Endothelial cell of umbilical vein (primary cell): ENCODE results near the gene LINC01488. TPM values are rescaled to one million over a fixed set of nuclear protein-coding genes. Genes with fewer than 3 reads are reported as not detected.

Source experiments
- BruUV-seq: library from RNA; stranded (reverse); fragments of 400-500 nt; replicated peaks from 2 replicates; lab custom pipeline; 2021; lab: Mats Ljungman, UMichigan
- CTCF ChIA-PET: fragments of 300-600, 350-600 bp; sonication (Branson Sonifier 250); formaldehyde crosslinking; loops from one replicate; lab custom pipeline; 2021; ENCODE audit warnings: antibody characterized with exemption, inconsistent platforms; lab: Charles Lee
- POLR2A ChIA-PET: fragments of 300-600, 350-600 bp; sonication (Branson Sonifier 250); formaldehyde crosslinking; loops from one replicate; lab custom pipeline; 2021; ENCODE audit warnings: antibody characterized with exemption, inconsistent platforms; lab: Charles Lee
- DNase-seq: peaks from one replicate; pipeline ENCODE4 v3.0.0-alpha.2; 2011; ENCODE audit warnings: low read depth, low spot score
- FAIRE-seq: peaks from 2 replicates; lab custom pipeline; 2011; peaks lifted over from hg19 to GRCh38; lab: Jason Lieb, UNC
- H2AFZ ChIP-seq: 2 replicates; pipeline ENCODE4 v1.6.0; 2012; ENCODE audit warnings: low read depth, low read length, control low read depth, inconsistent platforms
- H3K27ac ChIP-seq: 2 replicates; pipeline ENCODE4 v1.5.1; 2011; ENCODE audit warnings: low read depth, mild to moderate bottlenecking, control low read depth, low read length, moderate library complexity; ENCODE audit not compliant: insufficient read depth
- H3K27me3 ChIP-seq, 2 experiments: 2 replicates each; pipeline versions ENCODE4 v1.6.0 to v1.6.1; 2011; ENCODE audit warnings: low read length in 2 of 2, mixed read lengths in 1 of 2; ENCODE audit not compliant: control insufficient read depth in 2 of 2, insufficient read depth in 2 of 2
- H3K36me3 ChIP-seq, 2 experiments: 2 replicates in 1 of 2; 3 replicates in 1 of 2; pipeline ENCODE4 v1.5.1; 2011; ENCODE audit warnings: low read length in 2 of 2, mild to moderate bottlenecking in 1 of 2, moderate library complexity in 1 of 2; ENCODE audit not compliant: control insufficient read depth in 2 of 2, insufficient read depth in 2 of 2; ENCODE audit errors: extremely low read depth in 1 of 2
- H3K4me1 ChIP-seq: 3 replicates; pipeline ENCODE4 v1.5.1; 2011; ENCODE audit warnings: mild to moderate bottlenecking, low read length; ENCODE audit not compliant: control insufficient read depth, insufficient read depth; ENCODE audit errors: extremely low read depth
- H3K4me2 ChIP-seq: 2 replicates; pipeline ENCODE4 v1.6.1; 2011; ENCODE audit warnings: low read length, control low read depth, mixed read lengths; ENCODE audit not compliant: insufficient read depth
- H3K4me3 ChIP-seq, 3 experiments: fragments of 200-600 bp in 1 of 3; sonication (generic), shearing (Covaris generic) in 1 of 3; replicated peaks in 1 of 3; 2 replicates each; pipeline ENCODE4 v1.5.1; 2011 to 2016; ENCODE audit warnings: control low read depth in 3 of 3, low read length in 3 of 3, mild to moderate bottlenecking in 2 of 3, inconsistent platforms in 1 of 3, low read depth in 1 of 3, moderate library complexity in 1 of 3; ENCODE audit not compliant: insufficient read depth in 1 of 3
- H3K79me2 ChIP-seq: 2 replicates; pipeline ENCODE4 v1.6.0; 2012; ENCODE audit warnings: low read length, inconsistent platforms; ENCODE audit not compliant: control insufficient read depth, insufficient read depth
- H3K9ac ChIP-seq: replicated peaks from 2 replicates; pipeline ENCODE3; 2011; ENCODE audit warnings: low read length, control low read depth; ENCODE audit not compliant: insufficient read depth; ENCODE audit errors: extremely low read depth
- H3K9me1 ChIP-seq: replicated peaks from 3 replicates; pipeline ENCODE4 v1.6.0; 2011; ENCODE audit warnings: mild to moderate bottlenecking, low read length; ENCODE audit not compliant: control insufficient read depth, insufficient read depth; ENCODE audit errors: extremely low read depth
- H3K9me3 ChIP-seq: replicated peaks from 2 replicates; pipeline ENCODE4 v1.5.1; 2012; ENCODE audit warnings: low read length, inconsistent platforms; ENCODE audit not compliant: control insufficient read depth, insufficient read depth
- H4K20me1 ChIP-seq: replicated peaks from 2 replicates; pipeline ENCODE3; 2011; ENCODE audit warnings: mild to moderate bottlenecking, low read length; ENCODE audit not compliant: control insufficient read depth, insufficient read depth; ENCODE audit errors: extremely low read depth
- EZH2 ChIP-seq: IDR thresholded peaks from 2 replicates; pipeline ENCODE4 v1.6.1; 2012; ENCODE audit warnings: borderline replicate concordance, low read depth, mild to moderate bottlenecking, moderate library complexity, low read length, inconsistent platforms; ENCODE audit not compliant: severe bottlenecking
- FOS ChIP-seq: IDR thresholded peaks from 2 replicates; pipeline ENCODE4 v1.6.1; 2011; ENCODE audit warnings: mild to moderate bottlenecking, low read length, moderate library complexity, borderline replicate concordance; ENCODE audit not compliant: insufficient read depth
- GATA2 ChIP-seq: IDR thresholded peaks from 2 replicates; pipeline ENCODE4 v1.7.0; 2011; ENCODE audit warnings: low read depth, mild to moderate bottlenecking, moderate library complexity, mixed read lengths, low read length; ENCODE audit not compliant: insufficient read length, insufficient read depth
- JUN ChIP-seq: IDR thresholded peaks from 2 replicates; pipeline ENCODE4 v1.6.1; 2011; ENCODE audit warnings: borderline replicate concordance, low read depth; ENCODE audit not compliant: insufficient read length, insufficient read depth
- MYC ChIP-seq: IDR thresholded peaks from one replicate; pipeline ENCODE4 v1.6.1; 2011; ENCODE audit warnings: mild to moderate bottlenecking, low read depth, low read length
- POLR2A ChIP-seq: IDR thresholded peaks from 2 replicates; pipeline ENCODE4 v1.6.1; 2012; ENCODE audit warnings: low read depth, mild to moderate bottlenecking, control low read depth, low read length
- POLR2AphosphoS5 ChIP-seq: IDR thresholded peaks from 2 replicates; pipeline ENCODE4 v1.6.1; 2012; ENCODE audit warnings: low read depth, mild to moderate bottlenecking, control low read depth, low read length, moderate library complexity; ENCODE audit not compliant: insufficient read depth
- dilution Hi-C: fragments of 300-500 bp; cut with MboI; formaldehyde crosslinking; loops from one replicate; pipeline ENCODE4 v1.15.0; 2019; ENCODE audit warnings: low sequenced_read_pairs; ENCODE audit not compliant: extremely low pct_ligation_motif_present
- intact Hi-C: fragments of 100-400 bp; cut with micrococcal nuclease; formaldehyde crosslinking; loops from one replicate; pipeline ENCODE4 v1.10.0; 2022
- polyA plus RNA-seq, 4 experiments: library from polyadenylated mRNA; depleted of rRNA in 3 of 4; stranded (reverse) in 3 of 4; unstranded in 1 of 4; fragments of >200 nt; gene quantifications; 2 replicates each; pipeline versions ENCODE4 v1.2.1 to v1.2.3, GENCODE V29; 2011 to 2012; ENCODE audit warnings: missing spikeins in 1 of 4
- total RNA-seq: library from RNA; stranded (reverse); gene quantifications from 2 replicates; pipeline ENCODE4 v1.2.3, GENCODE V29; 2021
- TF ChIP-seq, protein P1 (sequence below): IDR thresholded peaks from 2 replicates; pipeline ENCODE4 v1.6.1; 2011; ENCODE audit not compliant: insufficient read depth, insufficient read length
- TF ChIP-seq, protein P2 (sequence below), 2 donors: IDR thresholded peaks; 1 replicate in 1 of 2; 2 replicates in 1 of 2; pipeline ENCODE4 v1.5.1; 2011; ENCODE audit warnings: low read length in 2 of 2, mild to moderate bottlenecking in 2 of 2, moderate library complexity in 2 of 2, control low read depth in 1 of 2, inconsistent platforms in 1 of 2, low read depth in 1 of 2; ENCODE audit not compliant: insufficient read depth in 1 of 2; ENCODE audit errors: extremely low read depth in 1 of 2

Gene LINC01488
- total and polyA plus RNA-seq, 2 donors (not counting 3 experiments of a cell fraction or from before 2014, with no cell fraction given) = not detected

DNA sequence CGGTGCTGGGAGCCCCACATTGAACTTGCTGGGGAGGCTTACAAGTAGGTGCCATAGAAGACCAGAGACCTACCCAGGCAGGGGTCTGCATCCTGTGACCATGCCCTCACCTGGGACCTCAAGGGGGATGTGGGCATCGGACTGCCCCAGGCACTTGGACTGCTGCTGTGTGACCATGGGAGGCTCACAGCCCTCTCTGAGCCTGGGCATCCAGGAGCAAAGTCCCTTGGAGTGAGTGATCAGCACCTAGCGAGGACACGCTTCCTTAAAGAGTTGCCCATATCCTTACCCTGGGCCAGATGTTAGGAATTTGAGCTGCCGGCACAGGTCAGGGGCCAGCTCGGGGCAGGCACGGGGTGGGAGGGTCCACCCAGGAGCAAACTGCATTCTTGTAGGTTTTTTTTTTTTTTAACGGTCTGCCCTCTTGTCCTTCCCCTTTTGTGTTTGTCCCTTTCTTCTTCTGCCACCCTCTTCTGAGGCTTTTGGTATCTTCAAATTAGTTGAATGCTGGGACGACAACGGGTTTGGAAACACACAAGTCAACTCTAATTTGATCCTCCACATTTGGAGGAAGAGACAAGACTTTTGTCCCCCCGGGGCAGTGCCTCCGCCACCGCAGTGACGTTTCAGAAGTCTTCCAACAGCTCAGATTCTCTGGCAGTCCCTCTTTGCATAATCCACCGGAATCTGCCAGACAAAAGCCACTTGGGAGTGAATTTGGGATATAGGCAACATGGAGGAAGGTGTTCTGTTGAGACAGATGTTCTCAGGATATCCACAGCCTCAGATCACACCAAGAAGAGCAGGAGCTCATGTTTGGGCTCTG is 46.1 kb upstream of the LINC01488 start:
- dilution Hi-C loops (no loop called here), intact Hi-C loops (no loop called here)
- BruUV-seq = no TSS peak
- DNase-seq = no peak
- POLR2A ChIA-PET = interaction anchor here (0.6 kb wide), 1 partner anchor 181 kb away, joined by 3 read pairs; no protein-coding TSS in a partner anchor
- Histone ChIP-seq H3K36me3 (no peaks in the 10 kb centered on the region), H3K79me2 (no peaks in the 10 kb centered on the region), H3K27me3 (no peaks in the 10 kb centered on the region), H3K4me3 (no peak overlapping the region), H2AFZ (no peak overlapping the region), H3K9me3 (no peaks in the 10 kb centered on the region), H3K27ac (no peak overlapping the region), H3K9me1 (no peaks in the 10 kb centered on the region), H4K20me1 (no peaks in the 10 kb centered on the region), H3K9ac (no peak overlapping the region), H3K4me1 (no peaks in the 10 kb centered on the region), H3K4me2 (no peak overlapping the region)
- FAIRE-seq = no peak
- CTCF ChIA-PET = interaction anchor here (1.2 kb wide), 1 partner anchor 12 kb away, joined by 3 read pairs; no protein-coding TSS in a partner anchor
- TF ChIP-seq GATA2 (no peak), FOS (no peak), POLR2A (no peak), EZH2 (no peak), JUN (no peak), MYC (no peak), POLR2AphosphoS5 (no peak)
- TF ChIP-seq, protein P1, sequence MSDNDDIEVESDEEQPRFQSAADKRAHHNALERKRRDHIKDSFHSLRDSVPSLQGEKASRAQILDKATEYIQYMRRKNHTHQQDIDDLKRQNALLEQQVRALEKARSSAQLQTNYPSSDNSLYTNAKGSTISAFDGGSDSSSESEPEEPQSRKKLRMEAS = no peak
- TF ChIP-seq, protein P2, sequence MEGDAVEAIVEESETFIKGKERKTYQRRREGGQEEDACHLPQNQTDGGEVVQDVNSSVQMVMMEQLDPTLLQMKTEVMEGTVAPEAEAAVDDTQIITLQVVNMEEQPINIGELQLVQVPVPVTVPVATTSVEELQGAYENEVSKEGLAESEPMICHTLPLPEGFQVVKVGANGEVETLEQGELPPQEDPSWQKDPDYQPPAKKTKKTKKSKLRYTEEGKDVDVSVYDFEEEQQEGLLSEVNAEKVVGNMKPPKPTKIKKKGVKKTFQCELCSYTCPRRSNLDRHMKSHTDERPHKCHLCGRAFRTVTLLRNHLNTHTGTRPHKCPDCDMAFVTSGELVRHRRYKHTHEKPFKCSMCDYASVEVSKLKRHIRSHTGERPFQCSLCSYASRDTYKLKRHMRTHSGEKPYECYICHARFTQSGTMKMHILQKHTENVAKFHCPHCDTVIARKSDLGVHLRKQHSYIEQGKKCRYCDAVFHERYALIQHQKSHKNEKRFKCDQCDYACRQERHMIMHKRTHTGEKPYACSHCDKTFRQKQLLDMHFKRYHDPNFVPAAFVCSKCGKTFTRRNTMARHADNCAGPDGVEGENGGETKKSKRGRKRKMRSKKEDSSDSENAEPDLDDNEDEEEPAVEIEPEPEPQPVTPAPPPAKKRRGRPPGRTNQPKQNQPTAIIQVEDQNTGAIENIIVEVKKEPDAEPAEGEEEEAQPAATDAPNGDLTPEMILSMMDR (IDR thresholded peaks at IDR 0.05; ENCODE audit: extremely low read depth in 1 of 2, insufficient read depth in 1 of 2, low read depth in 1 of 2, low read length in 2 of 2) = no peak
